Measurements from ENCODE around the gene PKMYT1.

DNA sequence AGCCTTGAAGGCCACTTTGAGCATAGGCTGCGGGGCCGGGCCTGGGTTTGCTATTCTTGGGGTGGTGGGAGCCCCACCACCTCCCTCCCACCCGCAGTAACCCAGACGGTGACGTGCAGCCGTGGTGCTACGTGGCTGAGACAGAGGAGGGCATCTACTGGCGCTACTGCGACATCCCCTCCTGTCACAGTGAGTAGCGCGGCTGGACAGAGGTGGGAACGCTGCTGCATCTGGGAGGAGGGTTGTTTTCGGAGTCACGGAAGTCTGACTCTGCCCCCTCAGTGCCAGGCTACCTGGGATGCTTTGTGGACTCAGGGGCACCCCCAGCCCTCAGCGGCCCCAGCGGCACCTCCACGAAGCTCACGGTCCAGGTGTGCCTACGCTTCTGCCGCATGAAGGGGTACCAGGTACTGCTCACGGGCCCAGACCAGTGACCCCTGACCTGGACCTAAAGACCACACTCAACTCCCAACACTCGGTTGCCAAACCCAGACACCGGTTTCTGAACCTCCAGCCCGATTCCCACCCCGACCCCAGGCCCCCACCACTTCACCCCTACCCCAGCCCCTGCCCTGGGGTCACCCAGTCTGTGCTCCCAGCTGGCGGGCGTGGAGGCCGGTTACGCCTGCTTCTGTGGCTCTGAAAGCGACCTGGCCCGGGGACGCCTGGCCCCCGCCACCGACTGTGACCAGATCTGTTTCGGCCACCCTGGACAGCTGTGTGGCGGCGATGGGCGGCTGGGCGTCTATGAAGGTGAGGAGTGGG is 14.0 kb downstream of the PKMYT1 start:
- TF ChIP-seq ZFP36 (IDR thresholded peaks at IDR 0.05; ENCODE audit: borderline replicate concordance, partially characterized antibody) (no peak), EP300 (IDR thresholded peaks at IDR 0.05) (no peak)
- TF ChIP-seq, protein P1, sequence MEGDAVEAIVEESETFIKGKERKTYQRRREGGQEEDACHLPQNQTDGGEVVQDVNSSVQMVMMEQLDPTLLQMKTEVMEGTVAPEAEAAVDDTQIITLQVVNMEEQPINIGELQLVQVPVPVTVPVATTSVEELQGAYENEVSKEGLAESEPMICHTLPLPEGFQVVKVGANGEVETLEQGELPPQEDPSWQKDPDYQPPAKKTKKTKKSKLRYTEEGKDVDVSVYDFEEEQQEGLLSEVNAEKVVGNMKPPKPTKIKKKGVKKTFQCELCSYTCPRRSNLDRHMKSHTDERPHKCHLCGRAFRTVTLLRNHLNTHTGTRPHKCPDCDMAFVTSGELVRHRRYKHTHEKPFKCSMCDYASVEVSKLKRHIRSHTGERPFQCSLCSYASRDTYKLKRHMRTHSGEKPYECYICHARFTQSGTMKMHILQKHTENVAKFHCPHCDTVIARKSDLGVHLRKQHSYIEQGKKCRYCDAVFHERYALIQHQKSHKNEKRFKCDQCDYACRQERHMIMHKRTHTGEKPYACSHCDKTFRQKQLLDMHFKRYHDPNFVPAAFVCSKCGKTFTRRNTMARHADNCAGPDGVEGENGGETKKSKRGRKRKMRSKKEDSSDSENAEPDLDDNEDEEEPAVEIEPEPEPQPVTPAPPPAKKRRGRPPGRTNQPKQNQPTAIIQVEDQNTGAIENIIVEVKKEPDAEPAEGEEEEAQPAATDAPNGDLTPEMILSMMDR (IDR thresholded peaks at IDR 0.05): no peak

Data from A549 (cell line).